ENCODE results near the gene MUC6.

- TF ChIP-seq CTCF (IDR thresholded peaks at IDR 0.05) = no peak
- no peak for TF ChIP-seq POLR2AphosphoS5 (IDR thresholded peaks at IDR 0.05; ENCODE audit: low read depth, low read length)
- TF ChIP-seq REST (IDR thresholded peaks at IDR 0.05; ENCODE audit: insufficient read depth in 1 of 2, low read depth in 2 of 2, low read length in 1 of 2) = no peak
- TF ChIP-seq SIN3A (IDR thresholded peaks at IDR 0.05; ENCODE audit: borderline replicate concordance, insufficient read depth, low read depth, low read length) = no peak
- no peak for TF ChIP-seq TCF7L2 (IDR thresholded peaks at IDR 0.05; ENCODE audit: low read depth, low read length)
Observed at GRCh38 chr11:1083621-1084551, 47.4 kb upstream of the MUC6 start.
